HEK293 (cell line): ENCODE measurements around the gene SULT2A1.

ENCODE experiments used
- ATF2 ChIP-seq: fragments of 450-650 bp; formaldehyde crosslinking; IDR thresholded peaks from 2 replicates; pipeline ENCODE4 v1.5.1; 2016; ENCODE audit warnings: missing biosample characterization, missing genetic modification characterization, low read depth
- CTCF ChIP-seq: fragments of 450-650 bp; formaldehyde crosslinking; IDR thresholded peaks from 2 replicates; pipeline ENCODE4 v1.5.1; 2016; ENCODE audit warnings: missing biosample characterization, missing genetic modification characterization
- YY2 ChIP-seq: fragments of 450-650 bp; formaldehyde crosslinking; IDR thresholded peaks from 2 replicates; pipeline ENCODE4 v1.5.1; 2016; ENCODE audit warnings: missing biosample characterization, missing genetic modification characterization
- ZBTB17 ChIP-seq: fragments of 450-650 bp; formaldehyde crosslinking; IDR thresholded peaks from 2 replicates; pipeline ENCODE4 v1.5.1; 2016; ENCODE audit warnings: missing biosample characterization, missing genetic modification characterization
- ZBTB7A ChIP-seq: fragments of 450-650 bp; formaldehyde crosslinking; IDR thresholded peaks from 2 replicates; pipeline ENCODE4 v1.5.1; 2016; ENCODE audit warnings: low read depth, missing biosample characterization, missing genetic modification characterization
- ZNF280D ChIP-seq: fragments of 450-650 bp; formaldehyde crosslinking; IDR thresholded peaks from 2 replicates; pipeline ENCODE4 v1.5.1; 2016; ENCODE audit warnings: missing biosample characterization, missing genetic modification characterization
- ZNF514 ChIP-seq: fragments of 450-650 bp; formaldehyde crosslinking; IDR thresholded peaks from 2 replicates; pipeline ENCODE4 v1.5.1; 2016; ENCODE audit warnings: missing biosample characterization, missing genetic modification characterization
- ZNF792 ChIP-seq: fragments of 450-650 bp; formaldehyde crosslinking; IDR thresholded peaks from 2 replicates; pipeline ENCODE4 v1.5.1; 2016; ENCODE audit warnings: missing biosample characterization, missing genetic modification characterization
- ZNF830 ChIP-seq: fragments of 450-650 bp; IDR thresholded peaks from 2 replicates; pipeline ENCODE4 v1.5.0; 2018; ENCODE audit warnings: missing biosample characterization, missing genetic modification characterization, low read depth, mild to moderate bottlenecking, moderate library complexity

GRCh38 chr19:47861630-47862029 is 24.5 kb downstream of the SULT2A1 start:
- no peak for TF ChIP-seq ZNF514 (tag by site-specific recombination)
- TF ChIP-seq ZBTB17 (tag by site-specific recombination), result no peak
- no peak for TF ChIP-seq CTCF (tag by site-specific recombination)
- TF ChIP-seq ZNF792 (tag by site-specific recombination), result no peak
- TF ChIP-seq ATF2 (tag by site-specific recombination), result no peak
- no peak for TF ChIP-seq ZNF280D
- no peak for TF ChIP-seq ZBTB7A (tag by site-specific recombination)
- no peak for TF ChIP-seq ZNF830
- TF ChIP-seq YY2 (tag by site-specific recombination), result no peak
